Activated CD4-positive, alpha-beta T cell treated with anti-CD3 and anti-CD28 coated beads, Interleukin-2, amount 50 U/mL, for 16 hours (primary cell): ENCODE data around the gene DPPA5.
"Not testable (repeated sequence)": the region's sequence is repeated elsewhere in the genome, so short reads cannot be mapped to it uniquely, and the experiment has no call there.

Experiments used
- DNase-seq: peaks from one replicate; pipeline ENCODE4 v3.0.0-alpha.2; 2020

Gene DPPA5, protein sequence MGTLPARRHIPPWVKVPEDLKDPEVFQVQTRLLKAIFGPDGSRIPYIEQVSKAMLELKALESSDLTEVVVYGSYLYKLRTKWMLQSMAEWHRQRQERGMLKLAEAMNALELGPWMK

DNA sequence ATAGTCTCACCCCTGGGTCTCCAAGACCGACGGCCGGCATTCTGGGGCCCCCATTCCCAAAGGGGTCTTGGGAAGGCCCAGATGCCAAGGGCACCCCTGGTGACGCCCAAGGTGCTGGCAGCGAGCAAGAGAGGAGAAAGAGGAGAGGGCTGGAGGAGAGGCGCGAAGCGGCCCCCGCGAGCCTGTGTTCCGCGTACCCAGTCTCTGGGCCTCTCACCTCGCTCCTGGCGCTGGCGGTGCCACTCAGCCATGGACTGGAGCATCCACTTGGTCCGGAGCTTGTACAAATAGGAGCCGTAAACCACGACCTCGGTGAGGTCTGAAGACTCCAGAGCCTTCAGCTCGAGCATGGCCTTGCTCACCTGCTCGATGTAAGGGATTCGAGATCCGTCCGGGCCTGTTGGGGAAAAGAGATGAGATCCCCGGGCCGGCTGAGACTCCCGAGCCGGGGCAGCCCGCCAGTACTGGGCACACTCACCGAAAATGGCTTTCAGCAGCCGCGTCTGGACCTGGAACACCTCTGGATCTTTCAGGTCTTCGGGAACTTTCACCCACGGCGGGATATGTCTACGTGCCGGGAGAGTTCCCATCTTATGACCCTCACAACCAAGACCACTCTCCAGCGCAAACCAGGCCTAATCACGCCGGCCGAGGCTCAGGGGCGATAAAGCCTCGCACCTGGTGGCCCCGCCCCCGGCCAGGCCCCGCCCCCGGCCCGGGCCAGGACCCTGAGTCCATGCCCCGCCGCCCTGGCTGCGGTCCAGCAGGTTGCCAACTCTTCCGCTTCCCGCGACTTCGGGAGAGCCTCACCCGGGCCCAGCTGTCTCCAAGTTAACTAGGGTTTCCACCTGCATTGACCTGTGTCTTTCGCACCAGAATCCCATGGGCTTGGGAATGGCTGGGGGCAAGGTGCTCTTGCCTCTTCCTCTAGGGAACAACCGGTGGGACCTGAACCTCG, at the start of gene DPPA5:
Gene DPPA5, minus strand, starts transcription at position 641 of the 958 bp plus-strand sequence. Its CDS starts 51 bp downstream, at position 590.
- no peak for DNase-seq

DNA sequence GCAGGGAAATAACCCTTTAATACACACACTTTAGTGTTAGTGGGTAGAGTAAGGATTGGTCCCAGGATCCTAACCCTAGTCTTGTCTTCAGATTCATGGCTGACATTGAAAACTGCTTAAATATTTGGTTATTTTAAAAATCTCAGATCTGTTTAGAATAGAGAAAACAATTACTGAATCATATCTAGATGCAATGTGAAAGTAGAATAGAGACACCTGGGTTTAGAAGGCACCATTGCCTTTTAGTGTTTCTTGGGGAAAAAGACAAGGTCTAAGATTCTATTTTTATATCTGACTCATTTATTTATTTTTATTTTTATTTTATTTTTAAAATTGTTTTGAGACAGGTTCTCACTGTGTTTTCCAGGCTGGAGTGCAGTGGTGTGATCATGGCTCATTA, 46.6 kb upstream of the DPPA5 start:
- no peak for DNase-seq

DNA sequence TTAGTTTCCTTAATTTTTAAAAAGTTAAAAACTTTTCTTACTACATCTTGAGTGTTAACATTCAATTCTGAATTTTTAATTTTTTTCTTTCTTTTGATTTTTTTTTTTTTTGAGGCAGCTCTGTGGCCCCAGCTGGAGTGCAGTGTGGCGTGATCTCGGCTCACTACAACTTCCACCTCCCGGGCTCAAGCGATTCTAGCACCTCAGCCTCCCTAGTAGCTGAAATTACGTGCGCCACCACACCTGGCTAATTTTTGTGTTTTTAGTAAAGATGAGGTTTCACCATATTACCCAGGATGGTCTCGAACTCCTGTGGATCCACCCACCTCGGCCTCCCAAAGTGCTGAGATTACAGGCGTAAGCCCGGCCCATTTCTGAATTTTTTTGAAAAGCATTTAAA, 41.8 kb upstream of the DPPA5 start:
- no peak for DNase-seq

DNA sequence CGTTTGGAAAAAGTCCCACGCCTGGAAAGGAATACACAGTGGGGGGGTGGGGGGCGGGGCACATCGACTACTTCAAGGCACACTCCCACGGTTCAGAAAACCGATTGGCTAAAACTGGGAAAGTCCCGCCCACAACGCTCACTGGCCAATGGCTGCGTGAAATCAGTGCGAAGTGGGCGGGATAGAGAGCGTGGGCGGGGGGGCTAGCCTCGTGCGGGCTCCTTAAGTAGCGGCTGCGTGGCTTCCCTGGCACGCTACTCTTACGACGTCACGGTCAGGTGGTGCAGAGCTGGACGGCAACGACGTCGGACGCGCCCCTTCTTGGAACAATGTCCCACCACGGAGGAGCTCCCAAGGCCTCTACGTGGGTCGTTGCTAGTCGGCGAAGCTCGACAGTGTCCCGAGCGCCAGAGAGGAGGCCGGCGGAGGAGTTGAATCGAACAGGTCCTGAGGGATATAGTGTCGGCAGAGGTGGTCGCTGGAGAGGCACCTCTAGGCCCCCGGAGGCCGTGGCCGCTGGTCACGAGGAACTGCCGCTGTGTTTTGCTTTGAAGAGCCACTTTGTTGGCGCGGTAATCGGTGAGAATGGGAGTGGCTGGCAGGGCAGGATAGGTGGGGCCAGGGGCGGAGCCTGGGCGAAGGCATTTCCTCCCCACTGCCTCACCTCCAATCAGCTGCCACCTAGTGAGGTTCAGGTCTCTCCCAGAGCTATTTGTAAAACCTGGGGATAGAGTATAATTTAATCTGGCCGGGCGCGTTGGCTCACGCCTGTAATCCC, 40.7 kb upstream of the DPPA5 start, which contains the start of gene DDX43:
Gene DDX43, plus strand, starts transcription at position 252 of the 778 bp plus-strand sequence. Its CDS starts 78 bp downstream, at position 330.
- DNase-seq = peak; percentile 28

DNA sequence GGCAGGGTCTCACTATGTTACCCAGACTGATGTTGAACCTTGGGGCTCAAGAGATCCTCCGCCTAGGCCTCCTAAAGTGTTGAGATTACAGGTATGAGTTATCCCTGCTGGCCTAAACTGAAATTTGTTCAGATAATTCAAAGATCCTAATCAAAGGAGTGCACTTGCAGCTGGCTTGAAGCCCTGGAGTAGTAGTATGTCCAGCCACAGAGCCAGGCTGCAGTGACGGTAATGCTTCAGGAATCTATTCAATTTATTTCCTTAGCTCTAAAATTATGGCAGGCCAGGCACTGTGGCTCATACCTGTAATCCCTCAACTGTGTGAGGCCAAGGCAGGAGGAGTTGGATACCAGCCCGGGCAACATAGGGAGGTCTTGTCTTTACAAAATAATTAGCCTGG, 39.2 kb upstream of the DPPA5 start:
- DNase-seq = no peak

DNA sequence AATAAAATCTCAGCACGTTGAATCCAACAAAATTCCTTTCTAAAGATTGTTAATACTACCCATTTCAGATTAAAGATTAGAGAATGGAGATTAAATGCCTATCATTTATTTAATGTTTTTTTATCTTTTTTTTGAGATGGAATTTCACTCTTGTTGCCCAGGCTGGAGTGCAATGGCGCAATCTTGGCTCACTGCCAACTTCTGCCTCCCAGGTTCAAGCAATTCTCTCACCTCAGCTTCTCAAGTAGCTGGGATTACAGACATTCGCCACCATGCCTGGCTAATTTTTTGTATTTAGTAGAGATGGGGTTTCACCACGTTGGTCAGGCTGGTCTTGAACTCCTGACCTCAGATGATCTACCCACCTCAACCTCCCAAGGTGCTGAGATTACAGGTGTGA, 38.1 kb upstream of the DPPA5 start:
- DNase-seq = not testable (repeated sequence)

DNA sequence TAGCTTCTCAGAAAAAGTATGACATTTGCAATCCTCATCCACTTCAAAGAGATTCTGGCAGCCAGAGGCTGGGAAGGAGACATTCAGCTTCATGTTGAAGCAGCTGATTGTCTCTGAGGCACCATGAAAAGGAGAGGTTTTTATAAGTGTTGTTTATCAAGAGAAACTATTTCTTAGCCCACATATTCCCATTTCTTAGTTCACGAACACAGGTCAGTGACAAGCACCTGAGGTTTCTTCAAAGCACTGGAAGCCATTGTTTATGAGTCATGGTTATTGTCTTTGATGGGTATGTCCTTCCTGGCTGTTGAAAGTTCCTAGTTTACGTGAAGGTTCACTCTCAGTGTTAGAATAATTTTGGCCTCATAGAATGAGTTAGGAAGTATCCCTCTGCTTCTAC, 37.6 kb upstream of the DPPA5 start:
- no peak for DNase-seq

DNA sequence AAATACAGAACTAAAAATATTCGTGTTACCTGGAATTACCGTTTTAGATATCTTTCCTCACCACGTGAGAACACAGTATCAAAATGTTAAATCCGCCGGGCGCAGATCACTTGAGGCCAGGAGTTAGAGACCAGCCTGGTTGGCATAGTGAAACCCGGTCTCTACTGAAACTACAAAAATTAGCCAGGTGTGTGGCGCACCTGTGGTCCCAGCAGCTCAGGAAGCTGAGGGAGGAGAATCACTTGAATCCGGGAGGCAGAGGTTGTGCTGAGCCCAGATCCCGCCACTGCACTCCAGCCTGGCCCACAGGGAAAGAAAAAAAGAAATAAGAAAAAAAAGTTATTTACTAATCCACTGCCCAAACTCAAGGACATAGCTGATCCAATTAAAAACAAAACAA, 35.8 kb upstream of the DPPA5 start:
- DNase-seq = no peak

DNA sequence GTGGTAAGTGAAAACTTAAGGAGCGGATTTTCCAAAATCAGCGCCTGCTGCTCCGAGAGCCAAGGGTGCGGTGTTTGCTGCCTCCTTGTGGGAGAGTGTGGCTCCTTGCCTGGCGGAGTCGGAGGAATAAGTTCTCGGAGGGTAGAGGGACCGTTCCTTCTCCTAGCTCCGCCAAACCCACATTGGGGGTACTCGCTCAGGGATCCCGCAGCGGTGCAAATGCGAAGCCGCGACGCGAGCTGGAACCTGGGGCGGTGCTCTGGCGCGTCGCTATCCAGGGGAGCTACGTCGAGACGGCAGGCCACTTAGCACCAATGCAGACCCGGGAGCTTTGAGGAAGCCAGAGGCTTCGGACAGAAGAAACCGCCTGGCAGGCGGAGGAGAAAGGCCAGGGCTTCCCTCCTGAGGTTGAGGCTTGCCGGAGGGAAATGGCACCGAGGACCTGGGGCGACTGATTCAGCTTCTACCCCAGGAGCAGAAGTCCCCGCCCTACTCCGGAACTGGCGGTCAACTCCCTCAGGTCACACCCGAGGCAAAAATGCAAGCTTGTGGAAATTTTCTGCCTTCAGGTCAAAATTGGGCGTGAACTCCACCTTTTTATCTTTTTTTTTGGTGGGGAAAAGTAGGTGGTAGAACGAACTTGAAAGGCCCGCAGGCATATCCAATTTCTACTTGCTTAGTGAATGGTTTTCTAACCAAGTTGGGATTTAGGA, 34.9 kb upstream of the DPPA5 start:
- DNase-seq = peak; percentile 75

DNA sequence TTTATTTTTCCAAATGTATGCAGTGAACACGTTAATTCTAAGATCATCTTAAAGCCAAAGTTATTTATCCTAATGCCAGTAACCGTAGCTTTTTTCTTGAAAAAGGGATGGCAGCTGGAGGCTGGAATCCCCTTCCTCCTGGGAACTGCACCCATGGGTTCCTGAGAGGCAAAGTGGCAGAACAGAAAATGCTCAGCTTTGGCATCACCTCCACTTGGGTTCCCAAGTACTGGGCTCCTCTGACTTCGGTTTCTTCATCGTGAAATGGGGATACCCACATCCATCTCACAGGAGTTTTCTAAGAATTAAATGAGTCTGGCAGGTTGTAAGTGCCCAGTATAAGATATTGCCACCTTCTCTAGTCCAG, 34.3 kb upstream of the DPPA5 start:
- no peak for DNase-seq

DNA sequence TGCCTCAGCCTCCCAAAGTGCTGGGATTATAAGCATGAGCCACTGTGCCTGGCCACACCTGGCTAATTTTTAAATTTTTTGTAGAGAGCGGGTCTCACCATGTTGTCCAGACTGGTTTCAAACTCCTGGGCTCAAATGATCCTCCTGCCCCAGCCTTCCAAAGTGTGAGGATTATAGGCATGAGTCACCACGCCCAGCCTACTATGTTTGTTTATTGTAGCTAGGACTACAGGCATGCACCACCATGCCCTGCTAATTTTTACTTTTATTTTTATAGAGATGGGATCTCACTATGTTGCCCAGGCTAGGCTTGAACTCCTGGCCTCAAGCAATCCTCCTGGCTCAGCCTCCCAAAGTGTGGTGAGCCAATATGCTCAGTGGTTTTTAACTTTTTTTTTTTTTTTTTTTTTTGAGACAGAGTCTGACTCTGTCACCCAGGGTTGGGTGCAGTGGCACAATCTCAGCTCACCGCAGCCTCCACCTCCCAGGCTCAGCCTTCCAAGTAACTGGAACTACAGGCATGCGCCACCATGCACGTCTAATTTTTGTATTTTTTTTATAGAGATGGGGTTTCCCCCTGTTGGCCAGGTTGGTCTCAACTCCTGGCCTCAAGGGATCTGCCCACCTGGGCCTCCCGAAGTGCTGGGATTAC, 28.5 kb upstream of the DPPA5 start:
- no peak for DNase-seq

DNA sequence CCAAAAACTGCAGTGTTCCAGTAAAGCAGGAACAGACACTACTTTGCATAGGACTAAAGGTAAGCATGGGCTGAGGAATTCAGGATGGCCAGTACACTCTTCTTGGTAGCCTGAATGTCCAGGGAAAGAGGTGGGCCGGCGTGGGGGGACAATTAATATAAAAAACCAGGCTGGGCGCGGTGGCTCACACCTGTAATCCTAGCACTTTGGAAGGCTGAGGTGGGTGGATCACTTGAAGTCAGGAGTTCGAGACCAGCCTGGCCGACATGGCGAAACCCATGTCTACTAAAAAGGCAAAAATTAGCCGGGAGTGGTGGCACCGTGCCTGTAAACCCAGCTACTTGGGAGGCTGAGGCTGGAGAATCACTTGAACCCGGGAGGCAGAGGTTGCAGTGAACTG, 27.5 kb upstream of the DPPA5 start:
- not testable (repeated sequence) for DNase-seq

DNA sequence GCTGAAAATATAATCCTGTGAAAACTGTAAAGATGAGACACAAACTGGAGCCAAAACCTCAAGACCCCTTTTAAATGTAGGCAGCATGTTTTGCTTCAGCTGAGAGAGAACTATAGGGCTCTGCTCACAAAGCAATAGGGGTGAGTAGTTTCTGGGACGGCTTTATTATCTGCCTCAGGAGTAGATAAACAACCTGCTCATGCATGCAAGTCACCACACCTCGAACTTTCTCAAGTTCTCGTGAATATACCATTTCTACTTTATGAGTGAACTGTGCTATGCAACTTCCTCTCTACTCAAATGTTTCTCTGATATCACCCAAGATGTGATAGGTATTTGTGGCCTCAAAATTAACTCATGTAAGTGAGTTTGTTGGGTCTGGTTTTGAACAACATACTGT, 23.1 kb upstream of the DPPA5 start:
- DNase-seq = no peak

DNA sequence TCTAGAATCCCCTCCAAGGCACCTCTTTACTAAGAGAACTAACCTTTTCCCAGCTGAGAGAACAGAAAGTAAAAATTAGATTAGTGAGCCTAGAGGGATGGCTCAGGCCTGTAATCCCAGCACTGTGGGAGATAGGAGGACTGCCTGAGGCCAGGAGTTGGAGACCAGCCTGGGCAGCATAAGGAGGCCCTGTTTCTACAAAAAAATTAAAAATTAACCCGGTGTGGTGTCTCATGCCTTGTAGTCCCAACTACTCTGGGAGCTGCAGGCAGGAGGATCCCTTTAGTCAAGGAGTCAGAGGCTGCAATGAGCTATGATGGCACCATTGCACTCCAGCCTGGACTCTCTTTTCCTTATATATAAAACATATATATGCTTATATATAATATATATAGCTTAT, 21.1 kb upstream of the DPPA5 start:
- DNase-seq = no peak

DNA sequence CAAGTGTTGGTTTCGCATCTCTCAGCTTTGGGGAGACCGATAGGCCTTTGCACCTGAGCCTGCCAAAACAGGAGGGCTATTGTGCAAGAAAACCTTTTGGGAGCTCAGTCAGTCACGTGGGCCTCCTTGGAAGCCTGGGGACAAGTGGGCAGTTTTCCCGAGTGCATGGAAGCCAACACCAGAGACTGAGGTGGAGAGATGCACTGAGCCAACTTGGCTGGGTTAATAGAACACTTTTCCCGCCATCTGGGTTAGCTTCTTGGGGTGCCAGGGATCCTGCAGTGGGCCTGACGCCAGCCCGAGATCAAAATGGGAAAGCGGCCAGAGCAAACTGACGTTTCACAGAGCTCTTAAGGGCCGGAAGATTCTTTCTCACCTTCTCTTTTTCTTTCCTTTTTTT, 18.4 kb upstream of the DPPA5 start:
- DNase-seq = no peak

DNA sequence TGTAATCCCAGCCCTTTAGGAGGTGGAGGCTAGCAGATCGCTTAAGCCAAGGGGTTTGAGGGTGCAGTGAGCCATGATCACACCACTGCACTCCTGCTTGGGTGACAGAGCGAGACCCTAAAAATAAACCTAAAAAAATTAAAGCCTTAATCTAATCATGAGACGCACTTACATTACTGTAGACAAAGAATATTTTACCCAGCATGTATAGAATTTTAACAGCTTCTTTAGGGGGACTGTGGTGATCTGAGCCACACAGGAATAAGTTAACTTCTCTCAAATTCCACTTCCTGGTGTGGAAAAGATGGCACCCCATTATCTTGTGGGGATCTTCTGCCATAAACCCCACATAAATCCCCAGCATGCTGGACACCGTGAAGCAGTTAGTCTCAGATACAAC, 17.9 kb upstream of the DPPA5 start:
- no peak for DNase-seq

DNA sequence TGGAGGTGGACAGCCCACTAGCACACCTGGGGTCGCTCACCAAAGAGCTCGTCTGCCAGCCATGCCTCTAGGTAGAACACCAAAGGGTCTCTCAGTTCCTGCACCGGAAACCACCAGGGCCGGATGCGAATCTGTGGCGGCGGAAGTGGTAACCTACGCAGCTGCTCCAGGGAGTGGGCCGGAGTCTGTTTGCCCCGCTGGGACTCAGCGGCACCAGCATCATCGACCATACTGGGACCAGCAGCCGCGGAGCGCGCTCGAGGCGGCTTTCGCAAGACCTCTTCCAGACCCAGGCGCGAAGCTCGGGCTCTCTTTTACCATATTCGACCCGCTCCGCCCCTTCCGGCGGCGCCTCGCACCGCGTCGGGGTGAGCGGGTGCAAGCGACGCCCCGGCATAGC, 15.5 kb upstream of the DPPA5 start, which contains the start of gene OOEP:
Gene OOEP, minus strand, starts transcription at position 335 of the 400 bp plus-strand sequence. Its CDS starts 105 bp downstream, at position 230.
- no peak for DNase-seq

DNA sequence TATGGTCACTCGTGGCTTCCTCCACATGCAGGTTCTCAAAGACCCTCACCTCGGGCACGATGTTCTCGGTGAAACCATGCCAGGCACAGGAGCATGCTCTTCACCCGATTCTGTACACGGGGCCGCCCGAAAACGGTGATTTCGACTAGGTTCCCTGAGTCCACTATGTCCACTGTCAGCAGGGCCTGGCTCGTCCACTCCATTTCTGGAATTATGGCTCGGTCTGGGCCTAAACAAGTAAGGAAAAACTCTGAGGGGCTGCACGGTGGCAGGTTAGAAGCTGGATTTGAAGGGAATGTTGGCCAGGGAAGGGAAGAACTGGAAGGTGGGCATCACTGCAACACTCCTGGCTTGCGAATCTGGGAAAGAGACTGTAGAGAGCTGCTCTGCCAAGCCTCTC, 15.1 kb upstream of the DPPA5 start:
- DNase-seq = no peak

DNA sequence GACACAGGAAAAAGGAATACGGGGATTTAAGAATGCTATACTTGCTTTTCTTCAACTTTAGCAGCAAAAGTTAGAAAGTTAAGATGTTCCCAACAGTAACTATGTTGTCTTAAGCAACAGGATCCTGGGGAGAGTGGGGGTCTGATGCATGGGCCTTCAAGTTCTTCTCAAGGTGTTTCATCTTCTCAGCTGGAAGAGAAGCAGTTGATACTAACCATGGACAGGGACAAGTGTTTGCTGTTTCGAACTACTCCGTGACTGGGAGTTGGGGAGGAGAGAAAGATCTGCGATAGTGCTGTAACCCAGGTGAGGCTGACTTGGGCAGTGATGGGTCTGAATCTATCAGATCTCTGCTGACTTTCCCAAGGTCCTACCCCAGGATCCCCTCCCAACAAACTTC, 14.6 kb upstream of the DPPA5 start:
- DNase-seq = no peak

DNA sequence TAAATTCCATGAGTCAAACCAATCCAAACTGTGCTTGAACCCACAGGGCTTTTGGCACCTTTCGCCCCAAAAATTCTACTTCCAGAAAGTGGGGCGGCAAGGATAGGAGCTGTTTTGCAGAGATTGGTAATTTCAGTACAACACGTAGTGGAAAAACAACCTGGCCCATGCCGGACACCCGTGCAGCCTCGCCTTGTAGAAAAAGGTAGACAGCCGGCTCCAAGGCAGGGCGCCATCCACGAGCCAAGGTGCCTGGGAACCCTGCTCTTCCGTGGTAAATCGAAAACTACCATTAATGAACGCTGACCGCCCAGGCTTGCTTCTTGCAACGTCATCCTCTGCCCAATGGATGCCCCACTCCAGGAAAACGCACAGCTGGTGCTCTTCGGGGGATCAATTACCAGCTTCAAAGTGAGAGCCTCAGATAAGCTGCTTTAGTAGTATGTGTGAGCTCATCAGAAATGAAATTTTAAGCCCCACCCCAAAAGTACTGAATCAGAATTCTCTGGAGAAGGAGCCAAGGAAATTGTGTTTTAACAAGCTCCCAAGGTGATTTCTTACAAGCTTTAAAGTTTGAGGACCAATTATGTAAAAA, 13.8 kb upstream of the DPPA5 start:
- no peak for DNase-seq

DNA sequence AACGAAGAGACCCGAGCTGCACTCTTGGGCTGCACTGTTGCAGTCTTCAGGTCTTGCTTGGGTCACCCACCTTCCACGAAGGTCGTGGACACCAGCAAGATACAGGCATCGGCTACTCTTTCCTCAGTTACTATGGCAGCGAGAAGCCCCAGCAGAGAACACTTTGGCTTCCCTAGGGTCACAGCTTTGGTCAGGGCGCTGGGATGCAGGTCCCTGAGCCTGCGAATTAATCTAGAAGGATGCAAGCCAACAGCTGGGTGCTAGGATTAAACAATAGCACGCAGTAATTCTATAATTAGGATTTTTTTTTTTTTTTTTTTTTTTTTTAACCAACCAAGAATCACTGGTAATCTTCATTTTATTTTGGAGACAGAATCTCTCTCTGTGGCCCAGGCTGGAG, 10.5 kb upstream of the DPPA5 start:
- no peak for DNase-seq

DNA sequence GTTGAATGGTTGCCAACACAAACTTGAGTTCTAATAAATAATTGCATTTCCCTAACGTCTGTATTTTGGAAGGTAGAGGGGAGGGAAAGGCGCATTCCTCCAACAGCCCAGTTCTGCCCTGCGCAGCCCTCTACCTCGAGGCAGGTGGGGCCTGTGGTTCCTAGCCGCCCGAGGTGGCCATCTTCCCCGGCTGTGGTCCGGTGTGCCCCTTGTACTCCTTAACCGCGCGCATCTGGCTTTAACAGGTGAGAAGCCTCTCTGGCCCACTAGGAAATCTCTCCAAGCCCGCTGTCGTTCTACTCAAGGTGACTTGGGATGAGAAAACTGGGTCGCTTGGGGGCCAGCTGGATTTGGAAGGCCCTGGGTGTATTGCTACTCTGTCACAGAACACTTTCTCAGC, 10.0 kb upstream of the DPPA5 start:
- no peak for DNase-seq
